Measurements from ENCODE around the gene GATC.
"Not testable (repeated sequence)": the region's sequence is repeated elsewhere in the genome, so short reads cannot be mapped to it uniquely, and the experiment has no call there.

The GATC gene

DNA sequence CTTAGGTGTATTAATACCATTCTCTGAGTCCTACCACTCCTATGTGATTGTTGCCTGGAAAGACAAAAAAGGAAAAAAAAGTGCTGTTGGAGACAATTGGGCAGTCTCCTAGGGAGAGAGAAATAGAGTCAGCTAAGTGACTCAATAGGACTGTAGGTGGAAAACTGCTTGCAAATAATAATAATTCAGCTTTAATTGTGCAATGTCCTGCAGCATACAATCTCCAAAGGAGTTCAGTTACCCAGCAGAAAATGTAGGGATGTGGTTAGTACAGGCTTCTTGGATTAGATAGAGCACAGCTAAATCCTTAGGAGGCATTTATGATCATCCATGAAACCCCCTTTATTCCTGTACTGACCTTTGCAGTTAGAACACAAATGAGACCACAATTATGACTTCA lies 26.3 kb downstream of the GATC start:
- DNase-seq: no peak

DNA sequence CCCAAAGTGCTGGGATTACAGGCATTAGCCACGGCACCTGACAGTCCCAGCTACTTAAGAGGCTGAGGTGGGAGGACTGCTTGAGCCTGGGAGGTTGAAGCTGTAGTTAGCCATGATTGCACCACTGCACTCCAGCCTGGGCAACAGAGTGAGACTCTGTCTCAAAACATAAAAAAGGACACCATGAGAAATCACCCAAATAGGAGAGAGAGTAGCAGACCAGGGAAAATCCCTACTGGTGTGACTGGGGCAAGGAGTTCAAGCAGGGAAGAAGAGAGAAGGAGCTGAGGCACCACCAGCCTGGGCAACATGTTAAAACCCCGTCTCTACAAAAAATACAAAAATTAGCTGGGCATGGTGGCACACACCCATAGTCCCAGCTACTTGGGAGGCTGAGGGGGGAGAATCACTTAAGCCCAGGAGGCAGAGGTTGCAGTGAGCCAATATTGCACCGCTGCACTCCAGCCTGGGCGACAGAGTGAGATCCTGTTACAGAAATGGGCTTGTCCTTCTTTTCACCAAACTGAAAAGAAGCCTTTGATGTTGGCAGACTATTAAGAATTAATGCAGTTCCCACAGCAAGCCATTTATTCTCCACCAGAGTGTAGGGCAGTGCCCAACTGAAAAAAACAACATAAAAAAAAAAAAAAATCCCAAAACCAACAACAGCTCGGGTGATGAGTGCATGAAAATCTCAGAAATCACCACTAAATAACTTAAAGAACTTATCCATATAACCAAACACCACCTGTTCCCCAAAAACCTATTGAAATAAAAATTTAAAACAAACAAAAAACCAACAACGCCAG lies 27.8 kb downstream of the GATC start:
- no peak for DNase-seq

DNA sequence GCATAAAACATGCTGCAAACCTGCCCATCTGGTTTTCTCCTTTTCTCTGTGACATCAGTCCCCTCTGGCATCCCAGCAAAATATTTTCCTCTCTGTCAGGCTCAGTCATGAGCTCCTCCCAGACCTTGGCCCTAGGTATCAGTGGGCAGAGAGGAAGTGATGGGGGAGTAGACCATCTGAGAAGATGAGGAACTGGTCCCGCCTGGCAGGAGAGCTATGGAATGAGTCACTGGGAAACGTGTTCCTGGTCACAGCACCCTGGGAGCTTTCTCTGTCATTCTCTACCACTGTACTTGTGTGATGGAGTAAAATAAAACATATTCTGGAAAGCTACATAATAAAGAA lies 28.3 kb downstream of the GATC start:
- DNase-seq: no peak

DNA sequence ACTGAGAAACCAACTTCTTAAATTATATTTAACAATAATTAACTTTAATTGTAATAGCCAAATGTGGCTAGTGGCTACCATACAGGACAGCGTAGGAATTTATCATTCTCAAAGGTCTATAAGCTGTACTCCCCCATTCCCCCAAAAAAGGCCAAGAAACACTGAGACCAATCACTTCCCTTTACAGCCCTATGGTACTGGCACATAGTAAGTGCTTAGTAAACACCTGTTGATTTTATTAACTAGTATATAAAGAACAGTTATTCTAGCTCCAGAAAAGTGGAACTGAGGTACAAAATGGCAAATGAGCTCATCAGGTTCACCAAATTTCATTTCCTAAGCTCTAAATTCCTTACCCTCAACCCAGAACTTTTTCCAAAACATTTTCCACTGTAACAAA lies 29.4 kb downstream of the GATC start:
- no peak for DNase-seq

DNA sequence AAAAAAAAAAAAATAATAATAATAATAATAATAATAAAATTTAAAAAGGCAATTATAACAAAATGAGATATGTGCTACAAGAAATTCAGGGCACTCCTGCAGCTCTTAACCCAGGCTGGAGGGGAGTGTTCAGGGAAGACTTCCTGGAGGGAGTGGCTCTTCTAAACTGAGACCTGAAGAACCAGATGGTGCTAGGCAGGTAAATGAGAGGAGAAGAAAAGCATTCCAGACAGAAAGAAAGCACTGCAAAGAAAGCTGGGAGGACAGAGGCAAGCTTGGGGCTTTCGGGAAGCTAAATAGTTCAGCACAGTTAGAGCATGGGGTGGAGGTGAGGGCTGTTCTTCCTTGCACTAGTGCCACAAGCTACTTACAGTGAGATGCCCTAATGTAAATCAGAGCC lies 33.2 kb downstream of the GATC start:
- no peak for DNase-seq

DNA sequence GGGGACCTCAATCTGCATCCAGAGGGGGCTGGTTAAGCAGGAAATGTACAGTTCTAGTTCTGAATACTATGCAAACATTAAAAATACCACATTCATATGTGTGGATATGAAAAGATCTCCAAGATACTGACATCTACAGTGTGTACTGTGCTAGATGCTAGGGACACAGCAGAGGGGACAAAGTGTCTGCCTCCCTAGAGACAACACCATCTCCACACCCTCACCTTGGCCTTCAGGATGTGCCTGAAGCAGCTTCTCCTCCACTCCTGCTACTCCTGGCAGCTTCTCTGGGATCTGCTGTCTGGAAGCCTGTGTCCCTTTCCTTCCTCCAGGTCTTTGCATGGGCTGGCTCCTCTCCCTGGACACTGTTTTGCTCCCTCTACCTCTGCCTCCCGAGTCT lies 34.0 kb downstream of the GATC start:
- no peak for DNase-seq

DNA sequence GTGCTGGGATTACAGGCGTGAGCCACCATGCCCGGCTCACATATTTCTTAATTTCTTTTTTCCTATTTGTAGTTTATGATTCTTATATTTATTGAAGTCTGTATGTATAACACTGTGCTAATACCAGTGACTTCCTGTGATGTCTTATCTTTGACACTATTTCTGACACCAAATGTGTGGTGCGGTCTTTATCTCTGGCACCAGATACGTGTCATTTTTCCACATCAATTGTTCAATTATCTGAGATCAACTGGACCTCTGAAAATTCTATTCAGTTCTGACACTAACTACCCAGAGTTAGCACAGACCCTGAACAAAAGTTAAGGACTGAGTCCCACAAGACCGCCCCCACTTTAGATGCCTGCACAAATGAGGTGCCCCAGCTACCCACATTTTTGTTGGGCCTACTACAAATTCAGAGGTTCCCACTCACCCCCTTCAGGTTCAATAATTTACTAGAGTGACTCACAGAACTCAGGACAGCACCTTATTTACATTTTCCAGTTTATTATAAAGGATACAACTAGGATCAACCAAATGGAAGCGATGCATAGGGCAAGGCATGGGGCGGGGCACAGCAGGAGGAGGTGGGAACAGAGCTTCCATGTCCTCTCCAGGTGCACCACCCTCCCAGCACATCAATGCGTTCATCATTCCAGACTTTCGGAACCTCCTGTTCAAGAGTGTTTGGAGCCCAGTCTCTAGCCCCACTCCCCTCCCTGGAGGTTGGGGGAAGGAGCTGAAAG lies 35.0 kb downstream of the GATC start:
- no peak for DNase-seq

DNA sequence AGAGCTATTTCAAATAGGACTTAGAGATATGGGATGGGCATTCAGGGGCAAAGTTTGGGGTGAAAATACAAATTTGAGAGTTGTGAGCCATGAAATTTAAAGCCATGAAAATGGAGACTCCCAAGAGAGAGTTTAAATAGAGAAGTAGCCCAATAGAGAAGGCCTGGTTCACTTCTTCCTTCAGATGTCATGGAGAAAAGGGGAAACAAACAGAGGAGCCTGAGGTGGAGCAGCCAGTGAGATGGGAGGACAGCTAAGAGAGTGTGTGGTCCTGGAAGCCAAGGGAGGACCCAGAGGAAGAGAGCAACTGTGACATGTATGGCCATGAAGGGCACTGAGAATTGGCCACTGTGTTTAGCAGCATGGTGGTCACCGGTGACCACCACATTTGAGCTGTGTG lies 37.4 kb downstream of the GATC start:
- DNase-seq: no peak

DNA sequence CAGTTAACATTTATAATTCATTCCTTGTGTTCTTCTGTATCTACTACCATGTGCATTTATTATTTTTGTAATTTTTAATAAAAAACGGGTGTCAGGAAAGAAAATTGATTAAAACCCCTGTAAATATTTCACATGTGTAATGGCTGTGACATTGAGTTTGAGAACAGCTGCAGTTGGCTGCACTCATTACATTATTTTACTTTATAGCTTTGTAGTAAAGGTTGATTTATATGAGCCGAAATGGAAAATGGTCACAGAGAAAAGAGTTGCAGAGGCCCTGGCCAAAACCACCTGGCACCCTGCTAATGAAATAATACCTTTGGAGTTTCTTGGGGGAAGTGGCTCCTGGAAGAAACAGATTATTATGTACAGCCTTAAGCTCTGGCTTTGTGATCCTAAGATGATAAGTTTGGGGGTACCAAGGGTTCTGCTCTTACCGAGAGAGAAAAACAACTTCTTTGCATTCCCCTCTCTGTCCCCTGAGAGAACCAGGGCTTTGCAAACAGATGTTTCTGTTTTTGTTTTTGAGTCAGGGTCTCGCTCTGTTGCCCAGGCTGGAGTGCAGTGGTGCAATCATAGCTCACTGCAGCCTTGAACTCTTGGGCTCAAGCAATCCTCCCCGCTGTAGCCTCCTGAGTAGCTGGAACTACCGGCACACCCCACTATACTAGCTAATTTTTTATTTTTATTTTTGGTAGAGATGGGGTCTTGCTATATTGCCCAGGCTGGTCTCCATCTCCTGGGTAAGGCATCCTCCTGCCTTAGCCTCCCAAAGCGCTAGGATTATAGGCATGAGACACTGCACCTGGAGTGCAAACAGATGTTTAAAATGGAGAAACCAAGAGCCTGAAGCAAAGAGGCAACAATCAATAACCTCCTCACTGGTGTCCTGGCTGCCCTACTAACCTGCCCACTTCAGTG lies 40.0 kb downstream of the GATC start:
- no peak for DNase-seq

DNA sequence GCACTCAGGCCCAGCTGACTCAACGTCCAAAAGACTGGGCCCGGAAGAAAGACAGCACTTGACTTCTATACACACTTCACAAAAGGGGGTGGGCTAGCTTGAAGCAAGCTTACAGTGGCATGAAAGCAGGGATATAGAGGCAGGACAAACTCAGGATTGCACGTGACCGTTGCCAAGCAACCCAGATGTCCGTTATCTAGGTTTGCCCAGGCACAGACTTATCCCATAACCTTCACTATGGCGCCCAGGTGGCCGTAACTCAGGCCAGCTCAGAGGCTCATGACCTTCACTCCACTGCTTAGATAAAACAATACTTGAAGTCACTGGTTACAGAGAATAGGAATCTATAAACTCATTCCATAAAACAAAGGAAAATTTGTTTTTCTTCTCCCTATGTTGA lies 41.3 kb downstream of the GATC start:
- DNase-seq: not testable (repeated sequence)

DNA sequence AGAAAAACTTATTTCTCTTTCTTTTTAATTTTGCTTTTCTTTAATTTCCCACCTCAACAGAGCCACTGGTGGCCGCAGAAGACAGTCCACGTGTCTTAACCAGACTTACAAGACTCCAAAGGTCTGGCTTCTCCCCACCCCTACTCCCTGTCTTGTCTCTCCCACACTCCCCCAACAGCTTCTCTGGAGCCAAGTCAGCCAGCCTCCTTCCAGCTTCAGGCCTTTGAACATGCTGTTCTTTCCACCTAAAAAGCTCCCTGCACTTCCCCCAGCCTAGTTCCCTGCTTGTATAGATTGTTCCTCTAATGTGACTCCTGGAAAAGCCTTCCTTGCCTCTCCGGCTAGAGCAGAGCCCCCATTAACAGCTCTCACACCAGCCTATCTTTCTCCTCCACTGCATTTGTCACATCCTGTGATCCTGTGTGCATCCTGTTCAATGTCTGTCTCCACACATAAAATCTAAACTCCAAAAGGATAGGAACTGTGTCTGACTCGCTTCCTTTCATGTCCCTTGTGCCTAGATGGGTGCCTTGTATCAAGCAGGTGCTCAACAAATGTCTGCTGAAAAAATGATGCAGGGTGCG lies 41.9 kb downstream of the GATC start:
- no peak for DNase-seq

DNA sequence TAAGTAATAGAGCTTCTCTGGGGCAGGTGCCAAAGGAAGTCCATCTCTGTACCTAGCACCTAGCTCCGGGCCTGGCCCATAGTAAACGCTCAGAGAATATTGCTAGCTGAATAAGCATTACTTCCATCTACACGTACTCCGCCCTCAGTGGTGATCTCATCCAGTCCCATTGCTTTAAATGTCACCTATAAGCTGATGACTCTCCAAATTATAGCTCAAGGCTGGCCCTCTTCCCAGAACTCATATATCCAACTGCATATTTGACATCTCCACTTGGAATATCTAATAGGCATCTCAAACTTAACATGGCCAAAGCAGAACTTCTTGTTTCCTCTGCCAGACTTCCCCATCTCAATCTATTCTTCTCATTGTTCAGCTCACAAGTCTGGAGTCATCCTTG lies 42.8 kb downstream of the GATC start:
- no peak for DNase-seq

DNA sequence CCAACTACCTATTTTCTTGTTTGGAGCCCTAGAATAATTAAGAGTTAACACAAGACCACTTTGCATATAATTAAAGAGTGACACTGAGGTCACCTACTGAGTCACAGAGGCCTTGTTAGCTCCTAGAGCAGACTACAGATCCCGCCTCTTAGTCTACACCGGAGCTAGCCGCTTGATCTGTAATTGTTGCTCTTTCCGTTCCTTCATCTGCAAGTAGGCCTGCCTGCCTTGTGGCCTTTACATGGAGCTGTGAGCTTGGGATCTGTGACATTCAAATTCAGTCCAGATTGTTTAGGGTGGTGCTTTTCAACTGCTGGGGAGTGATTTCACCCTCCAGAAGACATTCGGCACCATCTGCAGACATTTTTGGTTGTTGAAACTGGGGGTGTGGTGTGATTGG lies 44.1 kb downstream of the GATC start:
- no peak for DNase-seq

DNA sequence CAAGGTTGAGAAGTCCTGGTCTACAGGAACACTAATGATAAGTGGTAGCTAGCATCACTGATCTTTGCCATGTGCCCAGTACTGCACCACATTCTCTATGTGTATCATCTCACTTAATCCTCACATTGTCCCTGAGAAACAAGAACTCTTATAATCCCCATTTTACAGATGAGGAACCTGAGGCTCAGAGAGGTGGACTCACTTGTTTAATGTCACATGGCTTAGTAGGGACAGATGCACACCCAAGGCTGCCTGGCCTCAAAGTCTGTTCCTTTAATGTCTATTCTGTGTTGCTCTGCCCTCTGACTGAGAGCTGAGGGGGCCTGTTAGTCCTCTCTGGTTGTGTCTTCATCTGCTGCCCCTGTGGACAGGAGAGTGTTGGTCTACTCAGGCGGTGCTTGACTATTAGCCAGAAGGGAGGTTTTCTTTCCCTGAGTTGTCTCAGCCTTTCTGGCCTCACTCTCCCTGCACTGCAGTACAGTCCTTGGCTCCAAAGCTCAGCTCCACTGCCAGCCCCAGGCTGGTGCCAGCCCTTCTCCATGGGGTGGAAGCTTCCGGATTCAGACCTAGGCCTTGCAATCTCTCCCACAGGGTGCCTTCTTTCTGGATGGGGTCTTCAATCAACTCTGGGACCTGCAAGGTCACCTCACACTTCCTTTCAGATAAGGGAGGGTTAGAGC lies 44.7 kb downstream of the GATC start:
- no peak for DNase-seq

DNA sequence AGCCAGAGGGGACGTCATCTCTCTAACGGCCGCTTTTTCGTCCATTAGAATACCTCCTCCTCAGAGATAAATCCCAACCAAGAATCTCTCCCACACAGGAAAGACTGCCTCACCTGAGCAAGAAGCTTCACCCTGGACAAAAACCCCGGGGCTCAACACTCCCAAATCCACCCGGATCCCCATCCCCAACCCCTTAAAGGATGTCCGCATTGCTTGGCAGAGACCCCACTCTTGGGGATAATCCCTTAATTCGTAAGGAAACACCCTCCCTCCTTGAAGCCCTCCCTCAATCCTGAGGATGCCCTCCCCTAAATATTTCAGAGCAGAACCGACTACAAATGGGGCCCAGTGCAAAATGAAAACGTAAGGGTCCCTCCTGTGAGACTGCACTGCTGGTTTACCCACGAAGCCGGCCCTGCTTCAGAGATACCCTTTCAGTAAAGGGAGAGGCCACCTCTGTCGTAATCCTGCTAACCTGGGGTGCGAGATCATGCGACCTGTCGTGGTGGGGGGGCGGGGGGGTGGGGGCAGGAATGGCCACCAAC lies 49.0 kb downstream of the GATC start:
- no peak for DNase-seq

DNA sequence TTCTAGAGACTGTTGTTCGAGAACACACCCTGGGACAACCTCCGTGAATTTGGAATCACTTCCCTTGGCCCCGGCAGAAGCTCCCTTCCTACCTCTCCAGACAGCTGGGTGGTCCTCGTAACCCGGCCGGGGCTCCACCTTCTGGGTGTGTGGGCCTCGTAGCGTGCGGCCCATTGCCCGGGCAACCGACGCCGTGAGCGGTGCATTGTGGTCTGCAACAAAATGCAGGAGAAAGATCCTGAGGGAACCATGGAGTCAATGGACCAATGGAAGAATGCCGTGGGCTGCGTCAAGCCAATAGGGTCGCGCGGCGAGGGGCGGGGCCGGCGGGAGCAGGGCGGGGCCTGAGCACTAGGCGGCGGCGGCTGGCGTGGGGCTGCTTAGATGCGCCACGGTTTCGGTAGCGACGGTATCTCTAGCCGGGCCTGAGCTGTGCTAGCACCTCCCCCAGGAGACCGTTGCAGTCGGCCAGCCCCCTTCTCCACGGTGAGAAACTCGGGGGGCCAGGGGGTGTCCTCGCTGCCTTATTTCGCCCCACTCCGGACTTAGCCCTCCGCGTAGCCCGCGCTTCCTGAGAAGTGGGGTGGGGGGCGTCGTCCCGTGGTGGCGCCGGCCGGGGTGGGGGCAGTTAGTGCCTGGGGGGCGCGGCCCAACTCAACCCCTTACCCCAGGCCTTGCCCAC lies 49.6 kb downstream of the GATC start, which contains the start of gene DYNLL1:
Gene DYNLL1 (plus strand): TSS at position 383 of the 682 bp plus-strand sequence. CDS start 309 bp downstream, outside the sequence.
- peak; percentile 99 for DNase-seq

DNA sequence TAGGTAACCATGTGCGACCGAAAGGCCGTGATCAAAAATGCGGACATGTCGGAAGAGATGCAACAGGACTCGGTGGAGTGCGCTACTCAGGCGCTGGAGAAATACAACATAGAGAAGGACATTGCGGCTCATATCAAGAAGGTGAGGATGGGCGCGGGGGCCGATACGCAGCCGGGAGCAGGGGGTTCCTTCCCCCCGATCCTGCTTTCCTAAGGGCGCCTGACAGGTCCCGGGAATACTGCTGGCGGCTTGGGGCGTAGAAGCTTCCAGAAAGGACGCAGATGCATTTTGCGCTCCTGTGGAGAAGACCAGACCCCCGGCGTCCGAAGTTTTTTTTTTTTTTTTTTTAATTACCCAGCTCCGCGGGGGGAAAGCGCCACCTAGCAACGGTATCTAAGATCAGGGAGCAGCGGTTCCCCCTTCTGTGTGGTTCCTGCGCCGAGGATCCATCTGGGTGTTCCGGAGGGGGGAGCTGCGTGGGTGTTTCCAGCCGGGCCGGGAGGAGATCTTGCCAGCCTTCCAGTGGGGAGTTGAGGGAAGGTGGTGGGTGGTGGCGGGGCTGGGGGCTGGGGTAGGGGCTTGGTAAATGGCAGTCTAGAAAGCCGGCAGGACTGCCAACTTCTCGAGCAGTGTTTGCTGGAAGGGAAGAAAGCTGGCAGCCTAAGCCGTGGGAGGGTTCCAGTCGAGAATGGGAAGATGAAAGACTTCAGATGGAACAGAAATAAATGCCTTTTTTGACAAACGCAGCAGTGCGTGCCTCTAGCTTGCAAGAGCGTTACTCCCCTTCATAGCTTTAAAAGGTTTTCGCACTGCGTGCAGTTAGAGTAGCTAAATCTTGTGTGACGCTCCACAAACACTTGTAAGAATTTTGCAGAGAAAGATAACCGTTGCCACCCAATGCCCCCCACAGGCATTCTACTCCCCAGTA lies 50.4 kb downstream of the GATC start:
- peak; percentile 70 for DNase-seq

DNA sequence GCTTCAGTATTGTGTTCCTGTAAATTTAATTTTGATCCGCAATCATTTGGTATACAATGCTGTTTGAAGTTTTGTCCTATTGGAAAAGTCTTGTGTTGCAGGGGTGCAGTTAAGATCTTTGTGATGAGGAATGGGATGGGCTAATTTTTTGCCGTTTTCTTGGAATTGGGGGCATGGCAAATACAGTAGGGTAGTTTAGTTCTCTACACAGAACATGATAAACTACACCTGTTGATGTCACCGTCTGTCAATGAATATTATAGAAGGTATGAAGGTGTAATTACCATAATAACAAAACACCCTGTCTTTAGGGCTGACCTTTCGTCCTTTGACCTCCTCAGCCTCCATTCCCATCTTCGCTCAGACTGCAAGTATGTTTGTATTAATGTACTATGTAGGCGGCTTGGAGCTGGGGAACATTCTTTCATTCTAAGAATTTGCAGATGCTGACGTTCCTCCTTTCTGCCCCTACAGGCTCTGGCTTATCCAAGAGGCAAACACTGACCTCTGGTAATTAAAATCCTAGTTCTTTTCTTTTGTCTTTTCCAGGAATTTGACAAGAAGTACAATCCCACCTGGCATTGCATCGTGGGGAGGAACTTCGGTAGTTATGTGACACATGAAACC lies 51.4 kb downstream of the GATC start:
- no peak for DNase-seq

DNA sequence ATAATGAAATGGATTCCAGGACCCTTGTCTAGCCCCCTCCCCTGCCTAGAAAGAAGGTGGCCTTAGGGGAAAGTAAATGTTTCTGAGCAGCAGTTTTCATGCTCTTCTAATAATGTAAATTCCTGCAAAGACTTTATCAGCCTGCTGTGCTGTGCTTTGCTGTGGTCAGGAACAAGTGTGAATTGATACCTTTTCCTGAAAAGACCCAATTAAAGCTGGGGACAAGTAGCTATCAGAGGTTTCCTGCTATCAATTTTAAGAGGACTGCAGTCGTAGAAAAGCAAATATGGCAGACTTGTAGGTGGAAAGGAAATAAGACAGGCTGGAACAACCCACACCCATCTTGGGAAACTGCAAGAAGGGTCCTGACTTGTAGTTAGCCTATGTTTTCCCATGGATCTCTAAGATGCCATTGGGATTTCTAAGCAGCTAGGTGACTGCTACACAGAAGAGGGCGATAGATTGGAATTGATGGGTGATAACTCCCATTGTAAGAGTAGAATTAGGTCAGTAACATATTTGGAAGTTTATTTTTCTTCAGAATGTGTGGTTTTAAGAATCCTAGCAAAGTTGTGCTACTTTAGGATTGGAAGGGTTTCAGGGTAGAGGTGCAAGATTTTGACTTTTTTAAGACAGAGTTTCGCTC lies 52.7 kb downstream of the GATC start:
- no peak for DNase-seq
